SK-N-SH treated with all-trans-retinoic acid at 6 μM for 48 hours (cell line): ENCODE data around the gene IER3.
"Not testable (repeated sequence)": the region's sequence is repeated elsewhere in the genome, so short reads cannot be mapped to it uniquely, and the experiment has no call there.

ENCODE experiments used
- ARNTL ChIP-seq: fragments of 450-650 bp; formaldehyde crosslinking; IDR thresholded peaks from 2 replicates; pipeline ENCODE4 v1.5.0; 2020; ENCODE audit warnings: low read depth, mild to moderate bottlenecking, moderate library complexity, borderline replicate concordance
- CREB5 ChIP-seq: fragments of 250-450 bp; sonication (Bioruptor Pico); IDR thresholded peaks from 2 replicates; pipeline ENCODE4 v1.5.1; 2020; ENCODE audit warnings: low read depth, mild to moderate bottlenecking, moderate library complexity
- CSDC2 ChIP-seq: fragments of 250-450 bp; sonication (Bioruptor Pico); IDR thresholded peaks from 2 replicates; pipeline ENCODE4 v1.5.0; 2020; ENCODE audit warnings: mild to moderate bottlenecking, moderate library complexity
- ESRRG ChIP-seq: fragments of 250-450 bp; sonication (Bioruptor Pico); IDR thresholded peaks from 2 replicates; pipeline ENCODE4 v1.6.1; 2021; ENCODE audit warnings: mild to moderate bottlenecking
- GLIS3 ChIP-seq: fragments of 250-450 bp; sonication (Bioruptor Pico); IDR thresholded peaks from 2 replicates; pipeline ENCODE4 v1.5.0; 2020; ENCODE audit warnings: mild to moderate bottlenecking, moderate library complexity
- OSR1 ChIP-seq: fragments of 250-450 bp; sonication (Bioruptor Pico); IDR thresholded peaks from 2 replicates; pipeline ENCODE4 v1.8.0; 2022; ENCODE audit warnings: moderate library complexity, mild to moderate bottlenecking, inconsistent platforms
- POU6F1 ChIP-seq: fragments of 250-450 bp; sonication (Bioruptor Pico); IDR thresholded peaks from 2 replicates; pipeline ENCODE4 v1.8.0; 2021; ENCODE audit warnings: low read depth, mild to moderate bottlenecking, moderate library complexity, borderline replicate concordance
- PPARA ChIP-seq: fragments of 250-450 bp; sonication (Bioruptor Pico); IDR thresholded peaks from 2 replicates; pipeline ENCODE4 v1.5.0; 2020; ENCODE audit warnings: mild to moderate bottlenecking, borderline replicate concordance
- RARB ChIP-seq: fragments of 250-450 bp; sonication (Bioruptor Pico); IDR thresholded peaks from 2 replicates; pipeline ENCODE4 v1.8.0; 2021; ENCODE audit warnings: mild to moderate bottlenecking, moderate library complexity
- SNAI2 ChIP-seq: fragments of 250-450 bp; sonication (Bioruptor Pico); IDR thresholded peaks from 2 replicates; pipeline ENCODE4 v1.5.0; 2020; ENCODE audit warnings: mild to moderate bottlenecking, moderate library complexity
- TOX ChIP-seq: fragments of 250-450 bp; sonication (Bioruptor Pico); IDR thresholded peaks from 2 replicates; pipeline ENCODE4 v1.8.0; 2021; ENCODE audit warnings: mild to moderate bottlenecking, moderate library complexity, borderline replicate concordance
- ZNF565 ChIP-seq: fragments of 450-650 bp; formaldehyde crosslinking; conservative IDR thresholded peaks from 2 replicates; pipeline ENCODE4 v1.5.0; 2020; ENCODE audit warnings: low read depth, mild to moderate bottlenecking, moderate library complexity
- ZNF8 ChIP-seq: fragments of 450-650 bp; formaldehyde crosslinking; IDR thresholded peaks from 2 replicates; pipeline ENCODE4 v1.5.0; 2020; ENCODE audit warnings: mild to moderate bottlenecking, moderate library complexity
- TF ChIP-seq, protein P1 (sequence below): fragments of 250-450 bp; sonication (Bioruptor Pico); IDR thresholded peaks from 2 replicates; pipeline ENCODE4 v1.8.0; 2020; ENCODE audit warnings: mild to moderate bottlenecking, moderate library complexity, borderline replicate concordance

DNA sequence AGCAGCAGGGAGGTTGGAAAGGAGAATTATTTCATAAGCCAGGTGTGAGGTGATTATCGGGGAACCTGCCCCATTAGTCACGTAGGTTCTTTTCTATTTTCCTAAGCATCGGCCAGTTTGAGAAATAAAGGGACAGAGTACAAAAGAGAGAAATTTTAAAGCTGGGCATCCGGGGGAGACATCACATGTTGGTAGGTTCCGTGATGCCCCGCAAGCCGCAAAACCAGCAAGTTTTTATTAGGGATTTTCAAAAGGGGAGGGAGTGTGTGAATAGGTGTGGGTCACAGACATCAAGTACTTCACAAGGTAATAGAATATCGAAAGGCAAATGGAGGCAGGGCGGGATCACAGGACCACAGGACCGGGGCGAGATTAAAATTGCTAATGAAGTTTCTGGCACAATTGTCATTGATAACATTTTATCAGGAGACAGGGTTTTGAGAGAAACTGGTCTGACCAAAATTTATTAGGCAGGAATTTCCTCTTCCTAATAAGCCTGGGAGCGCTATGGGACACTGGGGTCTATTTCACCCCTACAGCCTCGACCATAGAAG, 20.2 kb upstream of the IER3 start:
- TF ChIP-seq RARB; ARNTL (CRISPR knock-in tag); PPARA (CRISPR knock-in tag); ZNF565; ESRRG; OSR1; CSDC2 (CRISPR knock-in tag); CREB5; SNAI2; ZNF8 (CRISPR knock-in tag); POU6F1 (CRISPR knock-in tag); GLIS3 (CRISPR knock-in tag); TOX (CRISPR knock-in tag): not testable (repeated sequence)
- TF ChIP-seq, protein P1, sequence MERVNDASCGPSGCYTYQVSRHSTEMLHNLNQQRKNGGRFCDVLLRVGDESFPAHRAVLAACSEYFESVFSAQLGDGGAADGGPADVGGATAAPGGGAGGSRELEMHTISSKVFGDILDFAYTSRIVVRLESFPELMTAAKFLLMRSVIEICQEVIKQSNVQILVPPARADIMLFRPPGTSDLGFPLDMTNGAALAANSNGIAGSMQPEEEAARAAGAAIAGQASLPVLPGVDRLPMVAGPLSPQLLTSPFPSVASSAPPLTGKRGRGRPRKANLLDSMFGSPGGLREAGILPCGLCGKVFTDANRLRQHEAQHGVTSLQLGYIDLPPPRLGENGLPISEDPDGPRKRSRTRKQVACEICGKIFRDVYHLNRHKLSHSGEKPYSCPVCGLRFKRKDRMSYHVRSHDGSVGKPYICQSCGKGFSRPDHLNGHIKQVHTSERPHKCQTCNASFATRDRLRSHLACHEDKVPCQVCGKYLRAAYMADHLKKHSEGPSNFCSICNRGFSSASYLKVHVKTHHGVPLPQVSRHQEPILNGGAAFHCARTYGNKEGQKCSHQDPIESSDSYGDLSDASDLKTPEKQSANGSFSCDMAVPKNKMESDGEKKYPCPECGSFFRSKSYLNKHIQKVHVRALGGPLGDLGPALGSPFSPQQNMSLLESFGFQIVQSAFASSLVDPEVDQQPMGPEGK (CRISPR knock-in tag): not testable (repeated sequence)
